ENCODE measurements around the gene RYR1. TPM values are rescaled to one million over a fixed set of nuclear protein-coding genes. Genes with fewer than 3 reads are reported as not detected.
"Not testable (repeated sequence)": the region's sequence is repeated elsewhere in the genome, so short reads cannot be mapped to it uniquely, and the experiment has no call there.

The RYR1 gene
- total RNA-seq, 2 donors from 2014 or later: 2.9 to 5.0 TPM

- H3K27ac Mint-ChIP-seq: no peak overlapping the region
- ATAC-seq (no peak), DNase-seq (ENCODE audit: low spot score in 2 of 2) (no peak)
- peaks cover 5 to 13% of the 10 kb centered on the region in 2 donors for H3K36me3 Mint-ChIP-seq
- H3K9me3 Mint-ChIP-seq: no peaks in the 10 kb centered on the region
Measured at GRCh38 chr19:38392707-38393308, 40.7 kb upstream of the RYR1 start.

- Mint-ChIP-seq H3K36me3 (peaks cover 5 to 13% of the 10 kb centered on the region in 2 donors), H3K9me3 (no peaks in the 10 kb centered on the region), H3K27ac (peak overlapping the region; percentile 61 to 64)
- ATAC-seq (peak; percentile 45 to 85), DNase-seq (ENCODE audit: low spot score in 2 of 2) (peak in 1 of 2 donors; percentile 77)
Measured at GRCh38 chr19:38394488-38394887, 39.0 kb upstream of the RYR1 start.

- ATAC-seq (peak; percentile 71 to 78), DNase-seq (ENCODE audit: low spot score in 2 of 2) (peak; percentile 42 to 60)
- H3K27ac Mint-ChIP-seq: no peak overlapping the region
- H3K36me3 Mint-ChIP-seq: peaks cover 5 to 13% of the 10 kb centered on the region in 2 donors
- H3K9me3 Mint-ChIP-seq: no peaks in the 10 kb centered on the region
Measured at GRCh38 chr19:38395381-38396114, 37.9 kb upstream of the RYR1 start.

GRCh38 chr19:38399081-38399480, 34.4 kb upstream of the RYR1 start:
- H3K9me3 Mint-ChIP-seq: no peaks in the 10 kb centered on the region
- H3K36me3 Mint-ChIP-seq: peaks cover 5 to 13% of the 10 kb centered on the region in 2 donors
- no peak for DNase-seq (ENCODE audit: low spot score in 2 of 2)
- H3K27ac Mint-ChIP-seq: no peak overlapping the region
- no peak for ATAC-seq

GRCh38 chr19:38399537-38399936, 34.0 kb upstream of the RYR1 start:
- no peaks in the 10 kb centered on the region for H3K9me3 Mint-ChIP-seq
- no peak overlapping the region for H3K27ac Mint-ChIP-seq
- H3K36me3 Mint-ChIP-seq: peaks cover 5 to 13% of the 10 kb centered on the region in 2 donors
- DNase-seq (ENCODE audit: low spot score in 2 of 2) (no peak), ATAC-seq (no peak)

- no peak for ATAC-seq
- DNase-seq (ENCODE audit: low spot score in 2 of 2): no peak
- no peaks in the 10 kb centered on the region for H3K9me3 Mint-ChIP-seq
- no peak overlapping the region for H3K27ac Mint-ChIP-seq
- H3K36me3 Mint-ChIP-seq: peaks cover 5 to 12% of the 10 kb centered on the region in 2 donors
Measured at GRCh38 chr19:38400361-38400760, 33.1 kb upstream of the RYR1 start.

GRCh38 chr19:38401148-38401547, 32.3 kb upstream of the RYR1 start:
- DNase-seq (ENCODE audit: low spot score in 2 of 2): no peak
- H3K9me3 Mint-ChIP-seq: no peaks in the 10 kb centered on the region
- peaks cover 5 to 14% of the 10 kb centered on the region in 2 donors for H3K36me3 Mint-ChIP-seq
- H3K27ac Mint-ChIP-seq: no peak overlapping the region
- ATAC-seq: no peak

GRCh38 chr19:38402623-38402966, 30.9 kb upstream of the RYR1 start:
- no peak for ATAC-seq
- H3K9me3 Mint-ChIP-seq: no peaks in the 10 kb centered on the region
- peak overlapping the region; percentile 44 to 90 for H3K27ac Mint-ChIP-seq
- DNase-seq (ENCODE audit: low spot score in 2 of 2): no peak
- peaks cover 0 to 6% of the 10 kb centered on the region in 2 donors for H3K36me3 Mint-ChIP-seq

- ATAC-seq (peak; percentile 97 to 98), DNase-seq (ENCODE audit: low spot score in 2 of 2) (peak; percentile 99)
- H3K9me3 Mint-ChIP-seq: no peaks in the 10 kb centered on the region
- H3K36me3 Mint-ChIP-seq: peaks cover 0 to 6% of the 10 kb centered on the region in 2 donors
- peak within 1 kb of the TSS; percentile 90 to 96 for H3K27ac Mint-ChIP-seq
Measured at GRCh38 chr19:38402967-38403674, 30.4 kb upstream of the RYR1 start, which contains the start of gene FAM98C. FAM98C (plus strand) TSS chr19:38403093; CDS start chr19:38403154, 61 bp downstream.

GRCh38 chr19:38404858-38405257, 28.6 kb upstream of the RYR1 start:
- no peak for ATAC-seq
- DNase-seq (ENCODE audit: low spot score in 2 of 2): no peak
- H3K36me3 Mint-ChIP-seq: peaks cover 0 to 6% of the 10 kb centered on the region in 2 donors
- peak overlapping the region; percentile 60 to 90 for H3K27ac Mint-ChIP-seq
- H3K9me3 Mint-ChIP-seq: no peaks in the 10 kb centered on the region

- H3K9me3 Mint-ChIP-seq: no peaks in the 10 kb centered on the region
- DNase-seq (ENCODE audit: low spot score in 2 of 2) (no peak), ATAC-seq (no peak)
- peaks cover 0 to 6% of the 10 kb centered on the region in 2 donors for H3K36me3 Mint-ChIP-seq
- H3K27ac Mint-ChIP-seq: peak overlapping the region in 1 of 2 donors; percentile 9
Measured at GRCh38 chr19:38405276-38405675, 28.2 kb upstream of the RYR1 start.

GRCh38 chr19:38409631-38410133, 23.8 kb upstream of the RYR1 start:
- ATAC-seq (no peak), DNase-seq (ENCODE audit: low spot score in 2 of 2) (no peak)
- H3K9me3 Mint-ChIP-seq: no peaks in the 10 kb centered on the region
- H3K27ac Mint-ChIP-seq: peak overlapping the region in 1 of 2 donors; percentile 64
- H3K36me3 Mint-ChIP-seq: peaks cover 0 to 6% of the 10 kb centered on the region in 2 donors

GRCh38 chr19:38410407-38410806, 23.1 kb upstream of the RYR1 start:
- DNase-seq (ENCODE audit: low spot score in 2 of 2); ATAC-seq; H3K36me3 Mint-ChIP-seq; H3K9me3 Mint-ChIP-seq: not testable (repeated sequence)
- peak overlapping the region in 1 of 2 donors; percentile 64 for H3K27ac Mint-ChIP-seq

- ATAC-seq (no peak), DNase-seq (ENCODE audit: low spot score in 2 of 2) (no peak)
- Mint-ChIP-seq H3K9me3 (no peaks in the 10 kb centered on the region), H3K27ac (no peak overlapping the region), H3K36me3 (no peaks in the 10 kb centered on the region)
Measured at GRCh38 chr19:38411041-38411712, 22.3 kb upstream of the RYR1 start.

GRCh38 chr19:38411898-38412297, 21.6 kb upstream of the RYR1 start:
- ATAC-seq; DNase-seq (ENCODE audit: low spot score in 2 of 2); H3K9me3 Mint-ChIP-seq; H3K36me3 Mint-ChIP-seq; H3K27ac Mint-ChIP-seq: not testable (repeated sequence)

GRCh38 chr19:38412491-38412890, 21.0 kb upstream of the RYR1 start:
- Mint-ChIP-seq H3K9me3 (no peaks in the 10 kb centered on the region), H3K27ac (no peak overlapping the region), H3K36me3 (no peaks in the 10 kb centered on the region)
- ATAC-seq: no peak
- DNase-seq (ENCODE audit: low spot score in 2 of 2): no peak
